GM19395 (cell line): ENCODE results near the gene ANO9.

Source experiments
- ATAC-seq: cut with Tn5 transposase; IDR thresholded peaks from one replicate; pipeline ENCODE4 v1.9.1; 2021; ENCODE audit warnings: mild to moderate bottlenecking, moderate library complexity; ENCODE audit not compliant: unreplicated experiment

ANO9 gene

DNA sequence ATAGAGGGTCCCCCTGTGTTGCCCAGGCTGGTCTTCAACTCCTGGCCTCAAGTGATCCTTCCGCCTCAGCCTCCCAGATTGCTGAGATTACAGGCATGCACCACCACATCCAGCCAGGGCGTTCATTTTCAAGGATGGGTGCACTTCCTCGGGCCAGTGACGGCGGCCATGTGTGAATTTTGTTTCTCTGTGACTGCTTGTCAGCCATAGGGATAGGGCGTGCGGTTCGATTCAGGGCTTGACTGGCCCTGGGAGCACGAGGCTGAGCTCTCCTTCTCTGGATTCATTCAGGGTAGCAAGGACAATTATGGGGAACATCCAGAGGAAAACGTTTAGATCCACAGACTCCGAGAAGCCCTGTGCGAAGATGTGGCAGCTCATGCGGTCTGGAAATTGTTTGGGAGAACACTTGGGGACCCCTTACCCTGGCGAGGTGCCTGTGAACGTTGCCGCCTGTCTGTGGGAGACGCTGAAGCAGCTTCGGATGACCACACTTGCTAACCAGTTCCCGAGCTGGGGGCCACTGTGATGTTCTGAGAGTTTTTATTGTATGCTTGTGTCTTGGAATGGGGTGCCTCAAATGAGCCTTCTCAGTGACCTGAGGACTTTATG lies 11.2 kb upstream of the ANO9 start:
- no peak for ATAC-seq

DNA sequence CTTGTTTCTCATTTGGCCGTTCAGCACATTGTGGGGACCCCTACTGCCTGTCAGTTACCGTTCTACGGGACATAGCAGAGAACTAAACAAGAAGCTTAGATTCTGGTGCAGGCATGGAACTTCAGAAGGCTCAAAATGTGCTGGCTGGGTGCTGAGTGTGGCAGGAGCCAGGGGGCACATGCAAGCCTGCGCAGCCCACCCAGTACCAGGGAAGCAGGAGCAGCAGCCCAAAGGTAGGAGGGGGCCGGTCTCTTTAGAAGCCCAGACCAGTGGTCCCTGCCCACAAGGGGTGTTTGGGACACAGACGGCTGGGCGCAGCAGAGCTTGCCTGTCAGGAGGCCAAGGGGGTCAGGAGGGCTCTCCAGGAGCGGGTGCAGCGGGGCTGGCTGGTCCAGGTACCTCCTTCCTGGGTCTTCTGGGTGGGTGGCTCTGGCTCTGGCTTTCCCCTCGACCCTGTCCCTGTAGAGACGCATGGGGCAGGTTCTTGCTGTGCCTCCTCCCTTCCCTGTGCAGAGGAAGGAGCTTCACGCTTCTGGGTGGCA lies 10.5 kb upstream of the ANO9 start:
- no peak for ATAC-seq

DNA sequence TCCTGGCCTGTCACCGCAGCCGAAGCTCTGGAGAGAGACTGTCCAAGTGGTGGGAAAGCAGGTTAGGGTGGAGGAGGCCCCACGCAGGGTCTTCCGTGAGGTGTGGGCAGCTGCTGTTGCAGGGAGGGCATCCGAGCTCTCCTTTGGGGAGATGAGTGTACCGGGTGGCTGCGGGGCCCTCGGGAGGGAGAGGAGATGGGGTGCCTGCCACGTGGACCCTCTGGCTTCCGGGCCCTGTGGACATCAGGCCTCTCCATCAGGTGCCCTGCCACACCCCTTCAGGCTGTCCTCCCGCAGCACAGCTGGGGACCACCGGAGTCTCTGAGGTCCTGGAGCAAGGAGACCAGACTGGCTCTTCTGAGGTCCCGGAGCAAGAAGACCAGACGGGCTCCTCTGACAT lies 9.9 kb upstream of the ANO9 start:
- ATAC-seq, result no peak

DNA sequence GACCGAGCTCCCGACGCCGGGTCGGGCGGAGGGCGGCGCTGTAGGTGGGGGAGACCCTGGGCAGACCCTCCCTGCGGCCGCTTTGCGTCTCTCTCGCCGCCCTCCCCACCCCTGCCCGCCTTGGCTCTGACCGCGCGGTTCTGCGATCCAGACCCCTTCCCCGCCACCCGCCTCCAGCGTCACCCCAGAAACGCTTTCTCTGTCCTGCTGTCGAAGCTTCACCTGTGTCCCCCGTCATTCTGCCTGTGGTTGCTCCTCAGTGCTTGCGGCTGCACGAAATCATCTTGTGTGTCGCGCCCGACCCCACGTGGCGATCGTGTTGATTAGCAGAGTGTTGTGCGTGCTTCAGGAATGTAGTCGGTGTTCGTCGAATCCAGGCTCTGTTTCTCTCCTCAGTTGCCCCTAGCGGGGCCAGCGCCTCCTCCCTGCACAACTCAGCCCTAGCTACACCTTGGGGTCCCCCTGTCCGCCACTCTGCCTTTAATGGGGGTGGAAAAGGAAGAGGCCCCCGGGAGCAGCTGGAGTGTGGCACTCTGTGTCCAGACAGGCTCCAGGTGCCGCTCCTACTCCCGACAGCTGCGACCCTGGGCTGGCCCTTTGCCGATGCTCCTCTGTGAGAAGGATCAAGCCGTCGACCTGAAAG lies 9.1 kb upstream of the ANO9 start:
- peak; percentile 9 for ATAC-seq

DNA sequence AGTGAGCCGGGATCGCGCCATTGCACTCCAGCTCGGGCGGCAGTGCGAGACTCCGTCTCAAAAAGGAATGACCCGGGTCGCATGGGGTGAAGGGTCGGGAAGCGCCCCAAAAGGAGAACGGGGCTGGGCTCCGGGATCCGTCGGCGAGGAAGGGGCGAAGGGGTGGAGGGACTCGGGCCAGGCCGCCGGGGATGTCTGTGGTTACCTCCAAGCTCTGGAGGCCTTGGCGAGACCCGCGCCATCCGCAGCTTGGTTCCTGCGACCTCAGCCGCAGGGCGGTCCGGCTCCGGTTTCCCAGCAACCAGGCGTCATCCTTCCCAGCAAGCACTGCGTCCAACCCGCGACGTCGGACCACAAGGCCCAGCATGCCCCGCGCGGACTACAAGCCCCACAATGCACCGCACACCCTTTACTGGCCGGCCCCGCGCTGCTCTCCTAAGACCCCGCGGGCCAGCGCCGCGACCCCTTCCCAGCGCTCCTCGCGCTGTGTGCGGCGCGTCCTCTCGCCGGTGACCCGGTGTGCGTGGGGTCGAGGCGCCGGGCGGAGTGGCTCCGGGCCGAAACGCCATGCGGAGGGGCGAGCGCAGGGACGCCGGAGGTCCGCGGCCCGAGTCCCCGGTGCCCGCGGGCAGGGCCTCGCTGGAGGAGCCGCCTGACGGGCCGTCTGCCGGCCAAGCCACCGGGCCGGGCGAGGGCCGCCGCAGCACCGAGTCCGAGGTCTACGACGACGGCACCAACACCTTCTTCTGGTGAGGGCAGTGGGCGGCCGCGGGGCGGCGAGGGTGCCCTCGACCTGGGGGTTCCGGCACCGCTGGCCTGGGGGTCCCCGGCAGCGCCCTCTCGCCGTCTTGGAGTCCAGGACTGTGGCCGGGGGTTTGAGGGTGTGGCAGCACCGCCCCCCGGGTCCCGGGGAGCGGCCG lies 8.3 kb upstream of the ANO9 start, which contains the start of gene PTDSS2:
Gene PTDSS2, plus strand, starts transcription at position 391 of the 920 bp plus-strand sequence. Its CDS starts 177 bp downstream, at position 568.
- ATAC-seq, result peak; percentile 81

DNA sequence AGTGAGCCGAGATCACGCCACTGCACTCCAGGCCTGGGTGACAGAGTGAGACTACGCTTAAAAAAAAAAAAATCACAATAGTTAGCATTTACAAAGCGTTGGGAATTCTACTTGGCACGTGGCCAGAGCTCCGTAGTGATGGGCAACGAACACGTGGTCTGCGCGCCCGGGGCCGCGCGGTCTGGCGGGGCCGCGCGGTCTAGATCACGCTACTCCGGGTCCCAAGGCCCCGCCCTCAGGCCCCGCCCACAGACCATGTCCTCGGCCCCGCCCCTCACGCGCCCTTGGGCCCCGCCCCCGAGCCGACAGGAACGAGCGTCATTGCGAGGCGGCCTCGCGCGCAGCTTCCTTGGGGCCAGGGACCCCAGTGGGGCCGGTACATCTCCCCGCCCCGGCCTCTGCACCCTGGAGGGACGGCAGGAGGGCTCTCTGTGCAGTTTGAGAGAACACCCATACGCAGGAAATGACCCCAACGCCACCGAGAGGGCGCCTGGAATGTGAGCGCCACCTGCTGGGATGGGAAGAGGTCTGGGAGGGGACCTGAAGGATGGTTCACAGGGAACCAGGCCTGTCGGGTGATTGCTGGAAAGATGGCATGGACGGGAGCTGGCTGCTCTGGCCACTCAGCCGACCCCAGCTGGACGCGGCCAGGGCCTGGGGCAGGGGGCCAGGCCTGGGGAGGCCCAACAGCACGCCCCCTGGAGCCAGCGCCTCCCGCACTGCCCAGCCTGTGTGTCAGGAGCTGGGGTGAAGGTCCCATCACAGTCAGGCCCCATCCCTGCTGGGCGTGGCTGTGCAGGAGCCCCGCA lies 6.3 kb upstream of the ANO9 start:
- ATAC-seq, result peak; percentile 53

DNA sequence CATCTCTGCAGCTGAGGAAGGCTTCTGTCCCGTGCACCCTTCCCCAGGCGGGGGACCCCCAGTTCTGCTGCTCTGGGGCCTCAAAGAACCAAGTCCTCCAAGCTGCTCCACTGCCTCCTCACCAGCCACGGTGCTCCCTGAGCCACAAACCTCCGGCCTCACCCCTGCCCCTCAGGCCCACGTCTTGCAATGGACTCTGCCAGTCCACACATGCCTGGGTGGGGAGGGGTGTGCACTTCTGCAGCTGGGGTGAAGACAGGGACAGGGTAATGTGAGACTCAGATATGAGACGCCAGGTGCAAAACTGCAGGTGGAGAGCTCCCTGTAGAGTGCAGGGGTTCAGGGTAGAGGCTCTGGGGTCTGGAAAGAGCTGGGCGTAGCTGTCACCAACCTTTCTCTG lies 5.1 kb upstream of the ANO9 start:
- ATAC-seq, result no peak

DNA sequence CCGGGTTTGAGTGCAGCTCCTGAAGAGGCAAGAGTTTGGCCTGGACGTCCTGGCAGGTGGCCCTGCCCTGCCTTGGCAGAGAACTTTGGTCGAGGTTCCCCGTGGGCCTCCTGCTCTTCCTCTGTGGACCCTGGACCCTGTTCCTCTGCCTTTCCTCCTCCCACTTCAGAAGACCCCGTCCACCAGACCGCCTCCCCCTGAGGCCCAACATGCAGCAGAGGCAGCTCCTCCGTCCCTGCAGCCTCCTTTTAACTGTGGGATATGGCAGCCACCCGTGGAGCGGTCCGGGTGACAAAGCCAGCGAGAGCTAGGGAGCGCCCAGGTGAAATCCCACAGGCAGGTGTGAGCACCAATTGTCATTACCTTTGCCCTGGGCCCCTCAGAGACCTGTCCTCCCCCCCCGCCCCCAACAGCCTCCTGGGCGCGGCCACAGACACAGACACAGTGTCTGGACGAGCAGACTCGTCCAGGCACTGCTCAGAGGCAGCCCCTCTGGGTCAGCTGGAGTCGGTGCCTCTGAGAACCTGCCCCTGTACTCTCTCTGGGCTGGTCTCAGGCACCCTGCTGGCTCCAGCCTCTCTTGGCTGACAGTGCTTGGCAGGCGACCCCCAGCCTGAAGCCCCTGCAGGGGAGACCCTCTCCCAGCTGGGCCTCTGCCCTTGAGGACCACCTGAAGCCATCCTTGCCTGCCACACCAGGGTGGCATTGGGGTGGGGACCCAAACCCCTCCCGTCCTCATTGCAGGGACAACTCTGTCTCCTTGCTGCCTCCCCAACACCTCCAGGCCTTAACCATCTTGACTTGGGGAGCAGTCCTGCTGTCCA lies 4.2 kb upstream of the ANO9 start:
- ATAC-seq, result no peak

DNA sequence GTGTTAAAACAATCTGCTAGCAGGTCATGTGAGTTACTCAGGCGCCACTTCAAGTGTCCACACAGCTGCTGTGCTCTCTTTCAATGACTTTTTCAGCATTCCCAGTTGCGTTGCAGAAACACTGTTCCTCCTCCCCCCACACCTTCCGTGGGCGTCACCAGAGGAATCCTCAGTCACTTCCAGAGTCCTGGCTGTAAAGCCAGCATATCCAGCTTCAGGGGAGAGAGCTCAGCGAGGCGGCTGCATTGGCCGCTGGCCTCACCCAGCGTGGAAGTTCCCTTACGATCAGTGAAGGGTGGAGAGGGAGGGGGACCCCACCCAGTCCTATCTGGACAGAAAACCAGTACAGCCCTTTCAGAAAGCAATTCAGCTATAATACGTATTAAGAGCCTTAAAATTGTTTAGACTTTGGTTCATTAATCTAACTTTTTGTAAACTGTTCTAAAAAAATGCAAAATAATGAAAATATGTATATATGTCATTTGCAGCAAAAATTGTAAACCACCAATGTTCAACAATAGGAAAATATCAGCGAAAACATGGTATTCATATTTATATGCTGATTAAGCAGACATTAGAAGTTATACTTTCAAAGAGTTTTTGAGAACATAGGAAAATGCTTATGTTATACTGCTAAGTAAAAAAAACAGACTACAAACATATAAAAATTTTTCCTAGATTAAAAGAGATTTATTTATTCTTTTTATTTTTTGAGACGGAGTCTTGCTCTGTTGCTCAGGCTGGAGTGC lies 2.8 kb upstream of the ANO9 start:
- ATAC-seq, result no peak

DNA sequence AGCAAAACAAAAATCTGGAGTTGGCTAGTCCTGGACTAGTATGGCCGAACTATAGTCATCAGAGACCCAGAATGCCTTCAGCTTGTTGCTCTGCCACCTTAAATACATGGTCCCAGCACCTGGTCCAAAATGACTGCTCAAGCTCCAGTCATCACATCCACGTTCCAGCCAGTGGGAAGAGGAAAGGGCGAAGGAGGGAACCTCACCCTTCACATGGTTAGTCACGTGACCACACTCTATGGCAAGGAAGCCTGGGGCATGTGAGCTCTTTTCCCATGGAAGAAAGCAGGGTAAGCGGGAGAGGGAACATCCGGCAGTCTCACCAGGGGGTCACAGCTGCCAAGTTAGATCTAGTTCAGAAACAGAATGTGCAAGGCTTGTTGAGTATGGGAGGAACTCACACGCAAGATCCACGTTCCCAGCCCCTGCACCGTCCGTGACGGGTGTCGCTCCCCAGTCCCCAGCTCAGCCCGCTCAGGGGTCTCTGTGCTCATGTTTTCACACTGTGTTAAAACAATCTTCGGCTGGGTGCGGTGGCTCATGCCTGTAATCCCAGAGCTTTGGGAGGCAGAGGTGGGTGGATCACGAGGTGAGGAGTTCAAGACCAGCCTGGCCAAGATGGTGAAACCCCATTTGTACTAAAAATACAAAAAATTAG lies 1.9 kb upstream of the ANO9 start:
- no peak for ATAC-seq

DNA sequence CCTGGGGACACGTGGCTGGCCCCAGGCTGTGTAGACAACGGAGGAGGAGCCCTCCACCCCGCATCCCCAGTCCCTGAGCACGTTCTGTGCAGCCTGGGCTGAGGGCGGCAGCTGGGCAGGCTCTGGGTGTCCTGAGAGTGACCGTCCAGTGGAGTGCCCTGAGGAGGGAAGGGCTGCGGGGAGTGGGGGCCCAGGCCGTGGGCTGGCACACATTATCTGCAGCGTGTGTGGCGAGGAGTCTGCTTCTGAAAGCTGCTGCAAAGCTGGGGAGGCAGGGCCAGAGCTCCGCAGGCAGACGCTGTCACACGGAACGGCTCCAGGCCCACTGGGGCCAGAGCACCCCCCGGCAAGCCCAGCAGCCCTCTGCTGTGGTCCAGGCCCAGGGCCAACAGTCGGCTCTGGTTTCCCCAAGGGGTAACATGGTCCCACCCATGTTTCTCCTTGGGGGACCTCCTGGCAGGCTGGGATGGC lies 835 bp upstream of the ANO9 start:
- ATAC-seq, result no peak

DNA sequence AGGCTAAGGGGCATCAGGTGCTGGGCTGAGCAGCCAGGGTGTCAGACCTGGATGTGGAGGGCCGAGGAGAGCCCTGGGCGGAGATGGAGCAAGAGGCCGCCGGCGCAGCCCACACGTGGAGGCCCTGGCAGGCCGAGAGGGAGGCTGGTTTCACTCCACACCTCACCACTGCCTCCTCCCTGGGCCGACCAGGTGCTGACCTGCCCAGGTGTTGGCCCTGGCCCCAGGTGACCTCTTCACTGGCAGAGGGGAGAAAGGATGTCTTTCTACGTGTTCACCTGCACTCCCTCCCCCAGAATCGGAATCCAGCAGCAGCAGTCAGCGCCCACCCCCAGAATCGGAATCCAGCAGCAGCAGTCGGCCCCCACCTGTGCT lies 781 bp downstream of the ANO9 start:
- no peak for ATAC-seq

DNA sequence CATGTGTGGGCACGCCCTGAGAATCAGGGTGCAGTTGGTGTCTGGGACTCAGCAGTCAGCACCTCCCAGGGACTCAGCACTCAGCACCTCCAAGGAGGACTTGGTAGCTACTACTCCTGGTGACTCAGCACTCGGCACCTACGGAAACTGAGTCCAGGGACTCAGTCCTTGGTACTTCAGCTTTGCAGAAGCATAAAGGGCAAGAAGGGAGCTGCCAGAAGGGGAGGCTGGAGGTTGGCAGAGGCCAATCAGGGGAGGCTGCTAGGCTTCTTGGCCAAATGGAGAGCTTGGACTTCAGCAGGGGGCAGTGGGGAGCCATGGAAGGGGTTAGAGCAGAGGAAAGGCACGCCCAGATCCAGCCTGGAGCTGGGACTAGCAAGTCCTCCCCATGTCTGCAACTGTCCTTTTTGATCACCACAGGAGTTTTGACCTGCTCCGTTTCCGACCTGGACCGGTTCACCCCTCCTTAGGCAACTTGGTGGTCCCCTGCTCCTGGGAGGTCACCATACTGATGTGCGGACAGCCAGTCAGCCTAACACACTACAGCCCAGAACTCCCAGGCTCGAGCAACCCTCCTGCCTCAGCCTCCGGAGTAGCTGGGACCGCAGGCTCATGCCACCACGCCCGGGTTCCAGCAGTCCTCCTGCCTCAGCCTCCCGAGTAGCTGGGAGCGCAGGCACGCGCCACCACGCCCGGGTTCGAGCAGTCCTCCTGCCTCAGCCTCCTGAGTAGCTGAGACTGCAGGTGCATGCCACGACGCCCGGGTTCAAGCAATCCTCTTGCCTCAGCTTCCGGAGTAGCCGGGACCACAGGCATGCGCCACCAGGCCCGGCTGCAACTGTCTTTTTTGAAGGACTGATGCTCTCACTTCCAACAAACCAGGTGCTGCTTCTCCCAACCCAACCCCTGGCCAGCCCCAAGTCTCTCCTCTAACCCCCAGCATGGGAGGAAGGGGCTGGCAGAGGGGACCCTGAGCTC lies 1.5 kb downstream of the ANO9 start:
- no peak for ATAC-seq

DNA sequence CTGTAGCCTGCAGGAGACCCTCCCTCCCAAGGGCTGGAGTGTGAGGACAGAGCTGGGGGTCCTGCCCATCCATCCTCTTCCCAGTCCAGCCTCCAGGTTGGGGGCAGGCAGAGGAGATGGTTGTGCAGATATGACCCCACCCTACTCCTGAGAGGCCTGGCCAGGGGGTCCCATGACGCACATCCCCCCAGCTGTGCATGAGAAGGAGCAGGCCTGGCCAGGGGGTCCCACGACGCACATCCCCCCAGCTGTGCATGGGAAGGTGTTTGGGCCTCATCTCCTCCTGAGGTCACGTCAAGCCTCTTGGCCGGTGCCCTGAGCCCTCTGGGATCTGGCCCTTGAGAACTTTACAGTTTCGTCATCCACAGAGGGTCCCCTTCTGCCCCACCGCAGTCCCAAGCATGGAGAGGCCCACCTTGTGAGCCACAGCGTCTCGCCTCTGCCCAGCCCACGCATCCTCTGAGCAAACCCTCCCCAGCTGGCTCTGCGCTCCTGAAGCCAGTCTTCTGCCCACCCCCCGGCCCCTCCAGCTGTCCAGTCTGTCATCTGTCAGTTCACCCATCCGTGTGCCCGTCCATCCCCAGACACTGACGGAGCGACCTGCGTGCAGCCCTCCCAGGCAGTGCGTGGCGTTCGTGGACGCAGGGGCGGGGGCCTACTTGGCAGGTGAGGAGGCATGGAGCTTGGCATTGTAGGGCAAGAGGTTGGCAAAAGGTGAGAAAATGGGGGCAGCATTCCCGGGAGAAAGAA lies 2.3 kb downstream of the ANO9 start:
- ATAC-seq, result no peak

DNA sequence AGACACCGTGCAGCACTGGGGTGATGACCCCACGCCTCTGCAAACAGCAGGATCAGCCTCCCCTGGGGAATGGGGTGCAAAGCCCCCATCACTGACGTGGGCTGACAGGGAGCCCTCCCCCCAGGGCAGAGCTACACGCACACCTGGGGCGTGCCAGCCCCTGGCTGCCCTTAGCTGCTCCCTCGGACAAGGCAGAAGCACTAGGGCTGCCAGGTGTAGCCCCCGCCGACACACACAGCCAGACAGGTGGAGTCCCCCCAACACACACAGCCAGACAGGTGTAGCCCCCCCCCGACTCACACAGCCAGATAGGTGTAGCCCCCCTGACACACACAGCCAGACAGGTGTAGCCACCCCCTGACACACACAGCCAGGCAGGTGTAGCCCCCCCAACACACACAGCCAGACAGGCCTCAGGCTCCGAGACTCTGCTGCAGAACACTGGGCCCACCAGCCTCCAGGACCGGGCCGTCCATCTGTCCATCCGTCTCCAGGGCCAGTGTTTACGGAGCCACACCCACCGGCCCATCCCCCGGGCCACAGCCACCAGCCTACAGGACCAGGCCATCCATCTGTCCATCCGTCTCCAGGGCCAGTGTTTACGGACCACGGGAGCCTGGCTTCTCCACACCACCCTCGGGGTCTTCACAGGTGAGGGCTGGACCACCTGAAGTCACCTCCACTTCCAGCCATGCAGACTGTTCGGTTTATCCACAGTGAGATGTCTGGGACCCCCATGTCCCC lies 3.5 kb downstream of the ANO9 start:
- ATAC-seq, result no peak
